ENCODE data around the gene RNF214.

Gene RNF214

DNA sequence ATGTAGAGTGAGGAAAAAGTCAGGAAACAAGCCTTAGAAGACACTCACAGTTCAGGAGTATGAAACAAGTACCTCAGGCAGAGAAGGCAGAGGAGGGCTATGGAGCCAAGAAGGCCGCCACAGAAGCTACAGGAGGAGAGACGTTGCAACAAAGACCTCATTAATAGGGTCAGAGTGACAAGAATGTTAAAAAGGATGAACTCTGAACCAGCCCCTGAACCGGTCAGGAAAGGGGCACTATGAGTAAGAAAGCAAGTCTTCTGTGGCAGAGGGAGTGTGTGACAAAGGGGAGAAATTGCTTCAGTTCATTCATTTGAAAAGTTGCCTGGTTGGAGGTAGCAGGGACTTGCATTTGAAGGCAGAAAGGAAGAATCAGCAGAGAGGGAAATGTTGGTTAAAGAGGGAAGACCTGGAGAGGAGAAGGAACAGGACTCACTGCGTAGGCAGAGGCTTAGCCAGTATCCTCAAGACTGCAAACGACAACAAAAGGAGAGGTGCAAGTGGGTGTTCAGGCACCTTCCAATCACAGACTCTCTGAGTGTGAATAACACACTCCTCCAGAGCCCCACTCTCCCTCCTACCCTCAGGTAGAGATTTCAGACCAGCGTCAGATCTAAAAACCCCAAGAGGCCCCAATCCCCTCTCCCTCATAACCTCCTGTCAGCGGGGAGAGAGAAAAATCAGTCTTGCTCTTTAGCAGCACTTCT is 17.9 kb upstream of the RNF214 start:
- no peak overlapping the region for H3K27ac ChIP-seq (ENCODE audit: insufficient read depth, low read depth, low read length, poor library complexity, severe bottlenecking)
- H3K36me3 ChIP-seq (ENCODE audit: control insufficient read depth, insufficient read depth, low read length), result peaks cover 12% of the 10 kb centered on the region
- WGBS, 2 experiments, result 82 to 83% methylated on average over 7 of the region's 7 CpGs
- H3K4me1 ChIP-seq (ENCODE audit: control insufficient read depth, insufficient read depth, low read length), result no peaks in the 10 kb centered on the region
- H3K27me3 ChIP-seq (ENCODE audit: control insufficient read depth, insufficient read depth, low read length, poor library complexity, severe bottlenecking), result no peaks in the 10 kb centered on the region
- no peak overlapping the region for H3K4me3 ChIP-seq (ENCODE audit: insufficient read depth, low read depth, low read length)
- no peaks in the 10 kb centered on the region for H3K9me3 ChIP-seq (ENCODE audit: control insufficient read depth, low read length)

DNA sequence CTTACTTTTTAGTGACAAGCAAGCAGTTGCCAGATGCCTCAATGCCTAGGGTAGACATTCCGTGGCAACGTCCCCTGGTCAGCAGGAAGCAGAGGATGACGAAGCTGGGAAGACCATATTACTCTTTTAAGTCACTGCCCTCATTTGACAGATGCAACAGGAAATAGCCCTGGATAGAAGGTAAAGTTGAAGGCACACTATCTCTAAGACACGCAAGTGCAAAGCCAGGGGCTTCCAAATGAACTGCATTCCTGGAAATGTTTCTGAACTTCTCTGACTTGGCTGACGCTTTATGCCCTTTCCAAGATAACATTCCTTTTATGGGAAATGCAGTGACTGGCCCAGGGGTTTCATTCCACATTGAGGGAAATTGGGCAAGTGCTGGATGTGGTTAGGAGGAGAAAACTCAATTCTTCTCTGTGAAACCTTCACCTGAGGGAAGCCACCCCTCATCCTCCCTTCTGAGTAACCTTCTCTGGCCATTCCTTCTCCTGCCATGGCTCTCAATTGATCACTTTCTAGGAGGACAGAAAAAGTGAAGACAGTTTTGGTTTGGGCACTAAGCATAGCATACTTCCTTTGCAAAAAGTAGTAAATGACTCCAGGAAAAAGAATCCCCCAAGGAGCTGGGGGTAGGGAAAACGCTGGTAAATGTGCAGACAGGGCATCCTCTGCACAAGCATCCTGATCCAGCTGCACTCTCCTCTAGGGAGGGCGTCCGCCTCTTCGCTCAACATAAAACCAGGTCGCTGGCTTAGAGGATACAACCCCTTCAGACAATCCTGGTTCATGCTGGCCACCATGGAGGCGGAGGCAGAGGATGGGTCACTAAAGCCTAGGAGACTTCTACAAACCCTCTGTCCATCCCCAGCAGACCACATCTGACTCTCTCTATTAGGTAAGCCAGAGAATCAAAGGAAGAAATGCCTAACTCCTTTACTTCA is 15.1 kb upstream of the RNF214 start:
- H3K4me3 ChIP-seq (ENCODE audit: insufficient read depth, low read depth, low read length), result no peak overlapping the region
- WGBS, 2 experiments, result 90 to 92% methylated on average over 11 of the region's 11 CpGs
- H3K27ac ChIP-seq (ENCODE audit: insufficient read depth, low read depth, low read length, poor library complexity, severe bottlenecking), result no peak overlapping the region
- no peaks in the 10 kb centered on the region for H3K9me3 ChIP-seq (ENCODE audit: control insufficient read depth, low read length)
- no peaks in the 10 kb centered on the region for H3K27me3 ChIP-seq (ENCODE audit: control insufficient read depth, insufficient read depth, low read length, poor library complexity, severe bottlenecking)
- peaks cover 12% of the 10 kb centered on the region for H3K36me3 ChIP-seq (ENCODE audit: control insufficient read depth, insufficient read depth, low read length)
- H3K4me1 ChIP-seq (ENCODE audit: control insufficient read depth, insufficient read depth, low read length), result peaks cover 9% of the 10 kb centered on the region

- WGBS, 2 experiments, result 90 to 95% methylated on average over 15 of the region's 15 CpGs
- Histone ChIP-seq H3K27me3 (ENCODE audit: control insufficient read depth, insufficient read depth, low read length, poor library complexity, severe bottlenecking) (no peaks in the 10 kb centered on the region), H3K36me3 (ENCODE audit: control insufficient read depth, insufficient read depth, low read length) (peaks cover 15% of the 10 kb centered on the region), H3K4me3 (ENCODE audit: insufficient read depth, low read depth, low read length) (no peak overlapping the region), H3K27ac (ENCODE audit: insufficient read depth, low read depth, low read length, poor library complexity, severe bottlenecking) (no peak overlapping the region), H3K9me3 (ENCODE audit: control insufficient read depth, low read length) (no peaks in the 10 kb centered on the region), H3K4me1 (ENCODE audit: control insufficient read depth, insufficient read depth, low read length) (peaks cover 9% of the 10 kb centered on the region)
Observed at GRCh38 chr11:117218133-117218915, 14.1 kb upstream of the RNF214 start.

DNA sequence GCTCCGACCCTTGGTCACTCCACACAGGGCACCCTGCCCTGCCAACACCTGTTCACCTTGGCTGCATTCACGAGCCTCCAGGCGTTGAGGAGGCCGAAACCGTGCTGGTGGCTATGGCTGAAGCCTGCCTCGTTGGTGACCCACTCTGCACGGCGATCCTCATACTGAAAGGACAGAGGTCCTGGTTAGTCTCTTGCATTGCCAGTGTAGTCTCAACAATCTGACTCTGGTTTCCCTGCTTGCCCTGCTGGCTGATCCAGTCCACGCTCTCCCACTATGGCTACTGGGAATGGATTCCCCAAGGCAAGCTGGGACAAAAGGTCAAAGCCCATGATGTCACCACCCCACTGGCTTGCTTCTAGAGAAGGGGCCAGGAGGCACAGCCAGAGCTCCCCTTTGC is 13.5 kb upstream of the RNF214 start:
- no peak overlapping the region for H3K4me3 ChIP-seq (ENCODE audit: insufficient read depth, low read depth, low read length)
- peaks cover 15% of the 10 kb centered on the region for H3K36me3 ChIP-seq (ENCODE audit: control insufficient read depth, insufficient read depth, low read length)
- no peaks in the 10 kb centered on the region for H3K27me3 ChIP-seq (ENCODE audit: control insufficient read depth, insufficient read depth, low read length, poor library complexity, severe bottlenecking)
- 96% methylated on average over 9 of the region's 9 CpGs for WGBS, 2 experiments
- H3K4me1 ChIP-seq (ENCODE audit: control insufficient read depth, insufficient read depth, low read length), result peaks cover 9% of the 10 kb centered on the region
- H3K9me3 ChIP-seq (ENCODE audit: control insufficient read depth, low read length), result no peaks in the 10 kb centered on the region
- H3K27ac ChIP-seq (ENCODE audit: insufficient read depth, low read depth, low read length, poor library complexity, severe bottlenecking), result no peak overlapping the region

- peaks cover 9% of the 10 kb centered on the region for H3K4me1 ChIP-seq (ENCODE audit: control insufficient read depth, insufficient read depth, low read length)
- 95 to 96% methylated on average over 8 of the region's 8 CpGs for WGBS, 2 experiments
- H3K4me3 ChIP-seq (ENCODE audit: insufficient read depth, low read depth, low read length), result no peak overlapping the region
- no peaks in the 10 kb centered on the region for H3K9me3 ChIP-seq (ENCODE audit: control insufficient read depth, low read length)
- H3K27ac ChIP-seq (ENCODE audit: insufficient read depth, low read depth, low read length, poor library complexity, severe bottlenecking), result no peak overlapping the region
- H3K36me3 ChIP-seq (ENCODE audit: control insufficient read depth, insufficient read depth, low read length), result peaks cover 15% of the 10 kb centered on the region
- no peaks in the 10 kb centered on the region for H3K27me3 ChIP-seq (ENCODE audit: control insufficient read depth, insufficient read depth, low read length, poor library complexity, severe bottlenecking)
Observed at GRCh38 chr11:117219455-117219854, 13.0 kb upstream of the RNF214 start.

DNA sequence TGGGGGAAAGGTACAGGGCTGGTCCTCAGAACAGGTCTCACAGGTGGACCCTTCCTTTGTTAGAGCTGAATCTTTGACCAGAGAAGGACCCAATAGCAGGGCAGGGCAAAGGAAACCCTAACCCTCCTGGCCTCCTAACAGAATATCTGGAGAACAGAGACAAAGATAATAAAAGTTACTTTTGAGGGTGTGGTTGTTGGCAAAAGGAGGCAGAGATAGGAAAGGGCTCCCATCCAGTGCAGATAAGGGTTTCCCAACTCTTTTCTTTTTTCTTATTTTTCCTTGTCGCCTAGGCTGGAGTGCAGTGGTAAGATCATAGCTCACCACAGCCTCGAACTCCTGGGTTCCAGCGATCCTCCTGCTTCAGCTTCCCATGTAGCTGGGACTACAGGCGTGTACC is 12.5 kb upstream of the RNF214 start:
- no peak overlapping the region for H3K4me3 ChIP-seq (ENCODE audit: insufficient read depth, low read depth, low read length)
- no peaks in the 10 kb centered on the region for H3K9me3 ChIP-seq (ENCODE audit: control insufficient read depth, low read length)
- 88 to 89% methylated on average over 4 of the region's 4 CpGs for WGBS, 2 experiments
- H3K27ac ChIP-seq (ENCODE audit: insufficient read depth, low read depth, low read length, poor library complexity, severe bottlenecking), result no peak overlapping the region
- no peaks in the 10 kb centered on the region for H3K27me3 ChIP-seq (ENCODE audit: control insufficient read depth, insufficient read depth, low read length, poor library complexity, severe bottlenecking)
- H3K4me1 ChIP-seq (ENCODE audit: control insufficient read depth, insufficient read depth, low read length), result peaks cover 9% of the 10 kb centered on the region
- H3K36me3 ChIP-seq (ENCODE audit: control insufficient read depth, insufficient read depth, low read length), result peaks cover 15% of the 10 kb centered on the region

- Histone ChIP-seq H3K4me3 (ENCODE audit: insufficient read depth, low read depth, low read length) (no peak overlapping the region), H3K36me3 (ENCODE audit: control insufficient read depth, insufficient read depth, low read length) (peaks cover 15% of the 10 kb centered on the region), H3K27ac (ENCODE audit: insufficient read depth, low read depth, low read length, poor library complexity, severe bottlenecking) (no peak overlapping the region), H3K27me3 (ENCODE audit: control insufficient read depth, insufficient read depth, low read length, poor library complexity, severe bottlenecking) (no peaks in the 10 kb centered on the region), H3K9me3 (ENCODE audit: control insufficient read depth, low read length) (no peaks in the 10 kb centered on the region), H3K4me1 (ENCODE audit: control insufficient read depth, insufficient read depth, low read length) (peaks cover 9% of the 10 kb centered on the region)
- WGBS, 2 experiments, result 95% methylated on average over 9 of the region's 9 CpGs
Observed at GRCh38 chr11:117220568-117220967, 11.9 kb upstream of the RNF214 start.

DNA sequence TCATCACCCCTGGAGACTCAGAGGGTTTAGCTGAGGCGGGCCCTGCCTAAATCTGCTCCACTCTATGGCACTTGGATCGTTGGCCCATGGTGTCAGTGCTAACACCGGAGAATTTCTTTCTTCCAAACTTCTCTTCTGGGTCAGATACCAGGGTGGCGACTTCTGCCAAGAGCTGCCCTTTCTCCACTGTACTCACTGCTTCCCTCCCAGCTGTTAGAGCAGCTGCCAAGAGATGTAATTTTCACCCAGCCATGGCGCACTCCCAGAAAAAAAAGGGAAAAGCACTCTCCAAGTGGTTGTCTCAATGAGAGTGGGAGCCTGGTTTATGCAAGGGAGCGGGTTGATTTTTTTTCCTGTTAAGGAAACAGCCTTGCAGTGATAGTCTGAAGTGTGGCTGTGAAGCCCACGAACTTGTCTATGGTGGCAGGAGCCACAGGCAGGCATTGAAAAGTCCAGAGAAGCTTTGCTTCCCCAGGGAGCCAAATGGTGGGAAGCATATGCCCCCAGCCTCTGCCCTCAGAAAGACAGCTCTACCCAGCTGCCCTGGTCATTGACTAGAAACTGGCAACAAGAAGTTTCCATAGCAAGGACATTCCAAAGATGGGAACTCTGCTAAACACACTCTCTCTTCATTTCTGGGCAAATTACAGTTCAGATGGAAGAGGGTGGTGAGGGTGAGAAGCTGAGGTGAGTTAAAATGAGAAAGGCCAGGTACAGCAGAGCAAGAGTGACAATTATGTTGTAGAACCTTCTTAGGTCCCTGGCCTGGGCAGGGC is 11.3 kb upstream of the RNF214 start:
- peaks cover 15% of the 10 kb centered on the region for H3K36me3 ChIP-seq (ENCODE audit: control insufficient read depth, insufficient read depth, low read length)
- no peaks in the 10 kb centered on the region for H3K9me3 ChIP-seq (ENCODE audit: control insufficient read depth, low read length)
- 90% methylated on average over 7 of the region's 7 CpGs for WGBS, 2 experiments
- H3K27ac ChIP-seq (ENCODE audit: insufficient read depth, low read depth, low read length, poor library complexity, severe bottlenecking), result no peak overlapping the region
- H3K27me3 ChIP-seq (ENCODE audit: control insufficient read depth, insufficient read depth, low read length, poor library complexity, severe bottlenecking), result no peaks in the 10 kb centered on the region
- peaks cover 9% of the 10 kb centered on the region for H3K4me1 ChIP-seq (ENCODE audit: control insufficient read depth, insufficient read depth, low read length)
- no peak overlapping the region for H3K4me3 ChIP-seq (ENCODE audit: insufficient read depth, low read depth, low read length)

DNA sequence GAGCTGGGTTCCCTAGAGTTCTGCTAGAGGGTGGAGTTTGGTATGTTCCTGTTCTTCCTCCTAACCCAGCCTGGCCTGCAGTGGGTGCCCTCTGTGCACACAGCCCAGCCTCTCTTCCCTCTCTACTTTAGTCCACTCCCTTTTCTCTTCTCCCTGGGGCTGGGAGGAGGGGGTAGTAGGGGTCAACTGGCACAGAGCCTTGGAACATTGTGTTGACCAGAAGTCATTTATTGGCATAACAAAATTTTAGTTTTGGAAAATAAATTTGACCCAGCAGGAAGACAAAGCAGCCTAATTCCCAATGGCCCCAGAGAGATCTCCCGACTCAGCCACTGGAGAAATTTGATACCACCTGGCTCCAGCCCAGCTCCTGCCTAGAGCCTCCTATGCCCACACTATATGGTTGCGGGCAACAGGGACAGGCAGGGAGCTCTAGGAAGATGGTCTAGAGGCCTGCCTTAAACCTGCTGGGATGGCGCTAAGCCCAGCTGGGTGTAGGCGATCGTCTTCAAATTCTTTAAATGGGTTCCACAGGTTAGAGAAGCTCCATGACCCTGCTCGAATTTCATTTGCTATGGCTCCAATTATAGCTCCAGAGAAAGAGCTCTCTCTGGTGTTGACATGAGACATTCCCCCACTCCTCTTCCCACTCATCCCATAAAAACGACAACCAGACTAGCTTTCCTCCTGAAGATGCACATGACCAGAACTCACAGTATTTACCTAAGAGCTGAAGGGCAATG is 10.5 kb upstream of the RNF214 start:
- Histone ChIP-seq H3K9me3 (ENCODE audit: control insufficient read depth, low read length) (no peaks in the 10 kb centered on the region), H3K27ac (ENCODE audit: insufficient read depth, low read depth, low read length, poor library complexity, severe bottlenecking) (no peak overlapping the region), H3K4me1 (ENCODE audit: control insufficient read depth, insufficient read depth, low read length) (peaks cover 9% of the 10 kb centered on the region), H3K36me3 (ENCODE audit: control insufficient read depth, insufficient read depth, low read length) (peaks cover 15% of the 10 kb centered on the region), H3K4me3 (ENCODE audit: insufficient read depth, low read depth, low read length) (no peak overlapping the region), H3K27me3 (ENCODE audit: control insufficient read depth, insufficient read depth, low read length, poor library complexity, severe bottlenecking) (no peaks in the 10 kb centered on the region)
- 78 to 79% methylated on average over 7 of the region's 7 CpGs for WGBS, 2 experiments
